ENCODE results near the gene PRDM16. TPM values are rescaled to one million over a fixed set of nuclear protein-coding genes. Genes with fewer than 3 reads are reported as not detected.

PRDM16 gene
- total RNA-seq, 1 experiment from 2014 or later, result 0.17 TPM

DNA sequence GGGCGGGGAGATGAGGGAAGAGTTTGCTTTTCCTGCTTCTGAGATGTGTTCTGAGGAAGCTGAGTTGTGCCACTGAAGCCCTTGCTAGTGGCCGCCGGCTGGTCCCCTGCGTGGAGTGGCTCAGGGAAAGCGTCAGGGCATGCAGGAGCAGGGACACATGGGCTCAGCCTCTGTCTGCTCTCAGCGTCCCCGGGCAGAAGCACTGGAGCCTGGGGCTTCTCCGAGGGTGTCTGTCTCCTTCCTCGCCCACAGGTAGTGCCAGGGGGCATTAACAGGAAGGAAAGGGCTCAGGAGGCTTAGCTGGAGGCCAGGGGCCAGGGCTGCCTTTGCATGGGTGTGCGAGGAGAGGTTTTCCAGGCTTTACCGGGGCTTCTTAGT lies 7.3 kb downstream of the PRDM16 start:
- Histone ChIP-seq H3K79me1 (ENCODE audit: insufficient read depth, low read depth, low read length, poor library complexity, severe bottlenecking) (no peaks in the 10 kb centered on the region), H3K27me3 (ENCODE audit: insufficient read depth, low read length) (peaks cover 33% of the 10 kb centered on the region), H3K79me2 (ENCODE audit: insufficient read depth, low read length) (no peaks in the 10 kb centered on the region)

More for the DNA sequence above, 7.3 kb downstream of the PRDM16 start:
- no peak overlapping the region for H4K91ac ChIP-seq (ENCODE audit: insufficient read length, low read depth, low read length)
- H2AK5ac ChIP-seq (ENCODE audit: insufficient read length, low read length), result no peak overlapping the region
- H3K23ac ChIP-seq (ENCODE audit: insufficient read length, low read depth, low read length), result no peak overlapping the region
- no peak overlapping the region for H2BK20ac ChIP-seq (ENCODE audit: low read depth, low read length, poor library complexity, severe bottlenecking)
- no peak overlapping the region for H3K4me2 ChIP-seq (ENCODE audit: insufficient read depth, insufficient read length, low read length)
- H3K4me1 ChIP-seq (ENCODE audit: insufficient read depth, low read length), result peaks cover 4% of the 10 kb centered on the region; the same call in 1 of the 2 replicates
- H4K20me1 ChIP-seq (ENCODE audit: control insufficient read depth, insufficient read depth, insufficient read length), result no peaks in the 10 kb centered on the region
- Mint-ChIP-seq H3K4me3 (no peak overlapping the region; a peak in 1 of 5 replicates), H3K27me3 (ENCODE audit: low read depth) (peaks cover 57% of the 10 kb centered on the region), H3K9me3 (no peaks in the 10 kb centered on the region; a peak in 1 of 5 replicates), H3K36me3 (ENCODE audit: insufficient read depth in 1 of 3, low read depth in 3 of 3) (no peaks in the 10 kb centered on the region), H3K4me1 (peaks cover 8 to 24% of the 10 kb centered on the region in 2 experiments; a peak in 3 of 4 replicates), H3K27ac (no peak overlapping the region)
- WGBS (ENCODE audit: extremely low coverage, insufficient read length, low lambda C conversion rate), result no CpG with 5 or more reads among the region's 11 CpGs
- H4K8ac ChIP-seq (replicated peaks; ENCODE audit: insufficient read length, low read depth, low read length), result no peak overlapping the region
- no peak overlapping the region for H3K56ac ChIP-seq (ENCODE audit: insufficient read length, low read depth, low read length)
- H3T11ph ChIP-seq (ENCODE audit: low read length), result no peak overlapping the region
- H3K9me3 ChIP-seq (ENCODE audit: control insufficient read depth, low read depth, low read length), result no peaks in the 10 kb centered on the region
- H3K18ac ChIP-seq (ENCODE audit: insufficient read length, low read depth, low read length), result no peak overlapping the region
- TF ChIP-seq CTCF (conservative IDR thresholded peaks at IDR 0.05), result no peak
- no peak overlapping the region for H2BK12ac ChIP-seq (ENCODE audit: insufficient read length, low read depth, low read length)
- no peak overlapping the region for H2BK5ac ChIP-seq (ENCODE audit: insufficient read length, low read length)
- no peak overlapping the region for H2BK15ac ChIP-seq (ENCODE audit: low read depth, low read length)
- H2BK120ac ChIP-seq (ENCODE audit: low read depth, low read length, poor library complexity, severe bottlenecking), result no peak overlapping the region
- H3K4ac ChIP-seq (ENCODE audit: low read depth, low read length), result no peak overlapping the region
- no peak for DNase-seq
- no peak overlapping the region for H3K9ac ChIP-seq (ENCODE audit: extremely low read depth, insufficient read length, low read length)
- no peak overlapping the region for H4K5ac ChIP-seq (ENCODE audit: insufficient read length, low read depth, low read length)
- no peak overlapping the region for H3K14ac ChIP-seq (ENCODE audit: insufficient read depth, low read length)
- no peak overlapping the region for H2AFZ ChIP-seq (ENCODE audit: low read length)
- H3K23me2 ChIP-seq (ENCODE audit: insufficient read length, low read depth, low read length, poor library complexity, severe bottlenecking), result peaks cover 3% of the 10 kb centered on the region
- H3K27ac ChIP-seq (ENCODE audit: insufficient read length, low read depth, low read length), result no peak overlapping the region

Measured in H9 (cell line).